Peyer's patch (tissue), 4 donors: Measurements from ENCODE around the gene MSANTD7. TPM values are rescaled to one million over a fixed set of nuclear protein-coding genes. Genes with fewer than 3 reads are reported as not detected.
"Not testable (repeated sequence)": the region's sequence is repeated elsewhere in the genome, so short reads cannot be mapped to it uniquely, and the experiment has no call there.

Experiments used
- DNase-seq, 3 donors: peaks; one replicate each; pipeline ENCODE4 v3.0.0-alpha.2; 2017 to 2019
- H3K27ac ChIP-seq, 4 donors: fragments of 200-600 bp; sonication (generic); one replicate each; pipeline ENCODE4 v1.5.1; 2016 to 2019
- H3K27me3 ChIP-seq, 2 donors: fragments of 200-600 bp; sonication (generic); one replicate each; pipeline ENCODE4 v1.5.1; 2019
- H3K36me3 ChIP-seq, 3 donors: fragments of 200-600 bp; sonication (generic); one replicate each; pipeline ENCODE4 v1.5.1; 2016 to 2019
- H3K4me1 ChIP-seq, 4 donors: fragments of 200-600 bp; sonication (generic); one replicate each; pipeline ENCODE4 v1.5.1; 2016 to 2019
- H3K4me3 ChIP-seq, 4 donors: fragments of 200-600 bp; sonication (generic); 1 replicate in 3 of 4; 2 replicates in 1 of 4; pipeline ENCODE4 v1.5.1; 2016 to 2019; ENCODE audit warnings: mild to moderate bottlenecking in 1 of 4
- H3K9me3 ChIP-seq, 4 donors: fragments of 200-600 bp; sonication (generic); one replicate each; pipeline ENCODE4 v1.5.1; 2016 to 2019; ENCODE audit warnings: mild to moderate bottlenecking in 1 of 4
- CTCF ChIP-seq, 6 experiments: fragments of 450-650 bp in 4 of 6; fragments of 200-600 bp in 2 of 6; sonication (generic) in 1 of 6; IDR thresholded peaks; one replicate each; pipeline ENCODE4 v1.5.1; 2017 to 2019; ENCODE audit warnings: antibody characterized with exemption in 6 of 6, mild to moderate bottlenecking in 3 of 6, moderate library complexity in 1 of 6
- POLR2A ChIP-seq, 2 donors: fragments of 450-650 bp; IDR thresholded peaks; one replicate each; pipeline ENCODE4 v1.5.1; 2017; ENCODE audit warnings: antibody characterized with exemption in 2 of 2, mild to moderate bottlenecking in 2 of 2, moderate library complexity in 2 of 2
- total RNA-seq, 4 donors: library from RNA; depleted of rRNA; stranded (reverse); fragments of >200 nt; gene quantifications; one replicate each; pipeline ENCODE4 v1.1.0, GENCODE V29; 2016

Gene MSANTD7
- total RNA-seq, 4 donors from 2014 or later, result 9.1 to 12.8 (median 10.3) TPM

- no peaks in the 10 kb centered on the region for H3K27me3 ChIP-seq
- H3K4me1 ChIP-seq, result no peaks in the 10 kb centered on the region
- no peak for TF ChIP-seq CTCF (IDR thresholded peaks at IDR 0.05)
- TF ChIP-seq POLR2A (IDR thresholded peaks at IDR 0.05), result no peak
- no peak overlapping the region for H3K4me3 ChIP-seq
- no peak overlapping the region for H3K27ac ChIP-seq
- no peak for DNase-seq
- no peaks in the 10 kb centered on the region for H3K9me3 ChIP-seq
- H3K36me3 ChIP-seq, result no peaks in the 10 kb centered on the region
Observed at GRCh38 chr10:14806318-14806717, 31.8 kb upstream of the MSANTD7 start.

GRCh38 chr10:14810969-14811953, 26.8 kb upstream of the MSANTD7 start:
- Histone ChIP-seq H3K9me3 (no peaks in the 10 kb centered on the region), H3K27me3 (no peaks in the 10 kb centered on the region), H3K4me3 (no peak overlapping the region), H3K36me3 (no peaks in the 10 kb centered on the region), H3K27ac (no peak overlapping the region), H3K4me1 (no peaks in the 10 kb centered on the region)
- no peak for DNase-seq
- TF ChIP-seq CTCF (IDR thresholded peaks at IDR 0.05), result no peak
- TF ChIP-seq POLR2A (IDR thresholded peaks at IDR 0.05), result no peak

- TF ChIP-seq POLR2A (IDR thresholded peaks at IDR 0.05), result no peak
- TF ChIP-seq CTCF (IDR thresholded peaks at IDR 0.05), result no peak
Observed at GRCh38 chr10:14812271-14812670, 25.8 kb upstream of the MSANTD7 start.

GRCh38 chr10:14815681-14816080, 22.4 kb upstream of the MSANTD7 start:
- Histone ChIP-seq H3K36me3 (no peaks in the 10 kb centered on the region), H3K27me3 (no peaks in the 10 kb centered on the region), H3K4me1 (no peaks in the 10 kb centered on the region), H3K9me3 (no peaks in the 10 kb centered on the region), H3K4me3 (no peak overlapping the region), H3K27ac (no peak overlapping the region)
- TF ChIP-seq POLR2A (IDR thresholded peaks at IDR 0.05) (no peak), CTCF (IDR thresholded peaks at IDR 0.05) (no peak)
- DNase-seq, result no peak

More at GRCh38 chr10:14812271-14812670, 25.8 kb upstream of the MSANTD7 start:
- H3K4me1 ChIP-seq, result no peaks in the 10 kb centered on the region
- H3K36me3 ChIP-seq, result no peaks in the 10 kb centered on the region
- H3K27ac ChIP-seq, result no peak overlapping the region
- H3K4me3 ChIP-seq, result no peak overlapping the region
- no peak for DNase-seq
- H3K27me3 ChIP-seq, result no peaks in the 10 kb centered on the region
- H3K9me3 ChIP-seq, result no peaks in the 10 kb centered on the region

GRCh38 chr10:14816717-14817116, 21.4 kb upstream of the MSANTD7 start:
- not testable (repeated sequence) for H3K9me3 ChIP-seq, H3K27ac ChIP-seq, H3K4me3 ChIP-seq, H3K36me3 ChIP-seq, H3K27me3 ChIP-seq, H3K4me1 ChIP-seq, DNase-seq

- TF ChIP-seq POLR2A (IDR thresholded peaks at IDR 0.05), result no peak
- no peak for TF ChIP-seq CTCF (IDR thresholded peaks at IDR 0.05)
- Histone ChIP-seq H3K27ac (no peak overlapping the region), H3K4me1 (peaks cover 0 to 6% (median 0%) of the 10 kb centered on the region in 4 donors), H3K9me3 (no peaks in the 10 kb centered on the region), H3K4me3 (no peak overlapping the region), H3K36me3 (no peaks in the 10 kb centered on the region), H3K27me3 (no peaks in the 10 kb centered on the region)
- no peak for DNase-seq
Observed at GRCh38 chr10:14820010-14820774, 17.9 kb upstream of the MSANTD7 start.
